NCI-H1436 treated with DMSO at 0.1 percent for 48 hours (cell line): ENCODE results near the gene ACOX3.

ENCODE experiments used
- DNase-seq: peaks from one replicate; lab custom pipeline; 2025; lab: John Stamatoyannopoulos, UW

The ACOX3 gene

GRCh38 chr4:8334786-8335460, 105.6 kb downstream of the ACOX3 start:
- no peak for DNase-seq

GRCh38 chr4:8333726-8334460, 106.6 kb downstream of the ACOX3 start:
- DNase-seq: no peak

GRCh38 chr4:8332891-8333331, 107.6 kb downstream of the ACOX3 start:
- no peak for DNase-seq

GRCh38 chr4:8332038-8332857, 108.3 kb downstream of the ACOX3 start:
- no peak for DNase-seq

GRCh38 chr4:8331575-8331955, 109.0 kb downstream of the ACOX3 start:
- no peak for DNase-seq

- no peak for DNase-seq
Observed at GRCh38 chr4:8330821-8331574, 109.5 kb downstream of the ACOX3 start.

GRCh38 chr4:8329859-8330761, 110.4 kb downstream of the ACOX3 start:
- DNase-seq: no peak

- no peak for DNase-seq
Observed at GRCh38 chr4:8329560-8329858, 111.0 kb downstream of the ACOX3 start.

GRCh38 chr4:8328866-8329559, 111.5 kb downstream of the ACOX3 start:
- DNase-seq: no peak

- DNase-seq: no peak
Observed at GRCh38 chr4:8328456-8328855, 112.1 kb downstream of the ACOX3 start.

GRCh38 chr4:8326206-8326605, 114.3 kb downstream of the ACOX3 start:
- DNase-seq: no peak

- DNase-seq: no peak
Observed at GRCh38 chr4:8325291-8325973, 115.1 kb downstream of the ACOX3 start.

- no peak for DNase-seq
Observed at GRCh38 chr4:8324640-8325239, 115.8 kb downstream of the ACOX3 start.

- DNase-seq: no peak
Observed at GRCh38 chr4:8323947-8324555, 116.5 kb downstream of the ACOX3 start.

- no peak for DNase-seq
Observed at GRCh38 chr4:8322794-8323704, 117.5 kb downstream of the ACOX3 start.

GRCh38 chr4:8321771-8322170, 118.8 kb downstream of the ACOX3 start:
- DNase-seq: no peak

- no peak for DNase-seq
Observed at GRCh38 chr4:8321220-8321619, 119.3 kb downstream of the ACOX3 start.

- DNase-seq: no peak
Observed at GRCh38 chr4:8320386-8320750, 120.2 kb downstream of the ACOX3 start.
